Activated naive CD8-positive, alpha-beta T cell treated with anti-CD3 and anti-CD28 coated beads, Interleukin-2, amount 10 ng/mL, durations not matched to agents 7 days and 5 days (primary cell): ENCODE measurements around the gene ERC1. TPM values are rescaled to one million over a fixed set of nuclear protein-coding genes. Genes with fewer than 3 reads are reported as not detected.

Source experiments
- ATAC-seq: fragments of 150-1000 bp; cut with Tn5 transposase; one replicate; pipeline ENCODE4 v1.10.0; 2021; ENCODE audit warnings: low read depth, moderate library complexity
- POLR2A ChIA-PET: fragments of 350-600 bp; sonication (Branson Sonifier 250); formaldehyde crosslinking; loops from one replicate; lab custom pipeline; 2021; ENCODE audit warnings: antibody characterized with exemption; lab: Charles Lee
- DNase-seq: peaks from one replicate; pipeline ENCODE4 v3.0.0; 2021
- H3K27ac Mint-ChIP-seq: one replicate; pipeline ENCODE4 v1.8.0; 2022; ENCODE audit warnings: mild to moderate bottlenecking, mixed read lengths
- H3K27me3 Mint-ChIP-seq: one replicate; pipeline ENCODE4 v1.8.0; 2022; ENCODE audit warnings: mild to moderate bottlenecking, moderate library complexity, mixed read lengths
- H3K36me3 Mint-ChIP-seq: one replicate; pipeline ENCODE4 v1.8.0; 2021; ENCODE audit warnings: mild to moderate bottlenecking, mixed read lengths
- H3K4me1 Mint-ChIP-seq: one replicate; pipeline ENCODE4 v1.8.0; 2021; ENCODE audit warnings: mixed read lengths
- H3K4me3 Mint-ChIP-seq: one replicate; pipeline ENCODE4 v1.8.0; 2022; ENCODE audit warnings: mild to moderate bottlenecking, moderate library complexity, mixed read lengths
- H3K9me3 Mint-ChIP-seq: one replicate; pipeline ENCODE4 v1.8.0; 2021; ENCODE audit warnings: mixed read lengths
- total RNA-seq, 2 experiments: library from RNA; stranded (reverse); gene quantifications; one replicate each; pipeline ENCODE4 v1.2.3, GENCODE V29; 2021

ERC1 gene
- total RNA-seq: 10 to 100 TPM; 24.0 to 30.3 TPM

- H3K36me3 Mint-ChIP-seq: no peaks in the 10 kb centered on the region
- POLR2A ChIA-PET: interaction anchor here (0.6 to 2.7 kb wide), 6 partner anchors 42 to 611 kb away, joined by 3 to 11 read pairs (median 5); partner anchors contain the start of genes KDM5A and RAD52
- ATAC-seq (peak; percentile 77), DNase-seq (peak; percentile 90)
- H3K9me3 Mint-ChIP-seq: no peaks in the 10 kb centered on the region
- peaks cover 3% of the 10 kb centered on the region for H3K27me3 Mint-ChIP-seq
- peak within 1 kb of the TSS; percentile 92 for H3K4me3 Mint-ChIP-seq
- H3K4me1 Mint-ChIP-seq: peaks cover 34% of the 10 kb centered on the region
- peak within 1 kb of the TSS; percentile 91 for H3K27ac Mint-ChIP-seq
Observed at GRCh38 chr12:990661-991349, at the start of gene ERC1. ERC1 (plus strand) TSS chr12:991223; CDS start chr12:1027904, 36,681 bp downstream.

- no peaks in the 10 kb centered on the region for H3K27me3 Mint-ChIP-seq
- no peak overlapping the region for H3K4me3 Mint-ChIP-seq
- no peaks in the 10 kb centered on the region for H3K9me3 Mint-ChIP-seq
- H3K36me3 Mint-ChIP-seq: peaks cover 43% of the 10 kb centered on the region
- DNase-seq: no peak
- peaks cover 34% of the 10 kb centered on the region for H3K4me1 Mint-ChIP-seq
- POLR2A ChIA-PET: no interaction called here
- no peak overlapping the region for H3K27ac Mint-ChIP-seq
- no peak for ATAC-seq
Observed at GRCh38 chr12:943051-943450, 48.0 kb upstream of the ERC1 start.

GRCh38 chr12:944211-944610 is 46.8 kb upstream of the ERC1 start:
- Mint-ChIP-seq H3K9me3 (no peaks in the 10 kb centered on the region), H3K4me1 (peaks cover 36% of the 10 kb centered on the region), H3K4me3 (peak overlapping the region; percentile 64), H3K27ac (peak overlapping the region; percentile 73), H3K27me3 (no peaks in the 10 kb centered on the region), H3K36me3 (peaks cover 38% of the 10 kb centered on the region)
- ATAC-seq (no peak), DNase-seq (no peak)
- POLR2A ChIA-PET: no interaction called here

- DNase-seq (no peak), ATAC-seq (no peak)
- Mint-ChIP-seq H3K36me3 (peaks cover 24% of the 10 kb centered on the region), H3K27ac (no peak overlapping the region), H3K27me3 (peaks cover under 1% of the 10 kb centered on the region), H3K4me1 (peaks cover 31% of the 10 kb centered on the region), H3K4me3 (no peak overlapping the region), H3K9me3 (no peaks in the 10 kb centered on the region)
- POLR2A ChIA-PET: no interaction called here
Observed at GRCh38 chr12:946212-946611, 44.8 kb upstream of the ERC1 start.

GRCh38 chr12:946631-947030 is 44.4 kb upstream of the ERC1 start:
- peaks cover 24% of the 10 kb centered on the region for H3K36me3 Mint-ChIP-seq
- peak overlapping the region; percentile 14 for H3K27ac Mint-ChIP-seq
- no peaks in the 10 kb centered on the region for H3K9me3 Mint-ChIP-seq
- DNase-seq (no peak), ATAC-seq (no peak)
- H3K27me3 Mint-ChIP-seq: peaks cover 4% of the 10 kb centered on the region
- peaks cover 31% of the 10 kb centered on the region for H3K4me1 Mint-ChIP-seq
- POLR2A ChIA-PET: no interaction called here
- no peak overlapping the region for H3K4me3 Mint-ChIP-seq

- Mint-ChIP-seq H3K27ac (peak overlapping the region; percentile 59), H3K4me1 (peaks cover 28% of the 10 kb centered on the region), H3K36me3 (peaks cover 18% of the 10 kb centered on the region), H3K4me3 (peak overlapping the region; percentile 91), H3K27me3 (peaks cover 4% of the 10 kb centered on the region), H3K9me3 (no peaks in the 10 kb centered on the region)
- no peak for ATAC-seq
- no peak for DNase-seq
- POLR2A ChIA-PET: interaction anchor here (0.8 to 2.0 kb wide), 3 partner anchors 43 to 645 kb away, joined by 3 to 11 read pairs (median 8); partner anchors contain the start of gene ERC1
Observed at GRCh38 chr12:948238-948637, 42.8 kb upstream of the ERC1 start.

- peaks cover 16% of the 10 kb centered on the region for H3K4me1 Mint-ChIP-seq
- DNase-seq (peak; percentile 97), ATAC-seq (peak; percentile 91)
- H3K27ac Mint-ChIP-seq: peak within 1 kb of the TSS; percentile 80
- POLR2A ChIA-PET: interaction anchor here (0.6 to 2.0 kb wide), 17 partner anchors 16 to 653 kb away, joined by 3 to 11 read pairs (median 4); partner anchors contain the start of genes ERC1 and WNK1
- peak within 1 kb of the TSS; percentile 91 for H3K4me3 Mint-ChIP-seq
- peaks cover 4% of the 10 kb centered on the region for H3K27me3 Mint-ChIP-seq
- H3K9me3 Mint-ChIP-seq: no peaks in the 10 kb centered on the region
- peaks cover 10% of the 10 kb centered on the region for H3K36me3 Mint-ChIP-seq
Observed at GRCh38 chr12:949453-950191, 41.4 kb upstream of the ERC1 start, which contains the start of gene RAD52. RAD52 (minus strand) TSS chr12:949694; CDS start chr12:933058, 16,636 bp downstream.

- Mint-ChIP-seq H3K27me3 (peaks cover 4% of the 10 kb centered on the region), H3K4me3 (peak overlapping the region; percentile 9), H3K36me3 (peaks cover 8% of the 10 kb centered on the region), H3K4me1 (peaks cover 10% of the 10 kb centered on the region), H3K27ac (peak overlapping the region; percentile 63), H3K9me3 (no peaks in the 10 kb centered on the region)
- ATAC-seq (no peak), DNase-seq (no peak)
- POLR2A ChIA-PET: no interaction called here
Observed at GRCh38 chr12:951176-951575, 39.8 kb upstream of the ERC1 start.

- ATAC-seq (no peak), DNase-seq (no peak)
- H3K4me3 Mint-ChIP-seq: no peak overlapping the region
- H3K4me1 Mint-ChIP-seq: no peaks in the 10 kb centered on the region
- no peaks in the 10 kb centered on the region for H3K9me3 Mint-ChIP-seq
- peaks cover 4% of the 10 kb centered on the region for H3K27me3 Mint-ChIP-seq
- H3K27ac Mint-ChIP-seq: no peak overlapping the region
- POLR2A ChIA-PET: no interaction called here
- H3K36me3 Mint-ChIP-seq: no peaks in the 10 kb centered on the region
Observed at GRCh38 chr12:953776-954175, 37.2 kb upstream of the ERC1 start.

GRCh38 chr12:954741-955140 is 36.3 kb upstream of the ERC1 start:
- H3K36me3 Mint-ChIP-seq: no peaks in the 10 kb centered on the region
- H3K27me3 Mint-ChIP-seq: peaks cover 4% of the 10 kb centered on the region
- H3K27ac Mint-ChIP-seq: no peak overlapping the region
- H3K9me3 Mint-ChIP-seq: no peaks in the 10 kb centered on the region
- no peaks in the 10 kb centered on the region for H3K4me1 Mint-ChIP-seq
- H3K4me3 Mint-ChIP-seq: no peak overlapping the region
- no peak for DNase-seq
- no peak for ATAC-seq
- POLR2A ChIA-PET: no interaction called here

GRCh38 chr12:955939-956338 is 35.1 kb upstream of the ERC1 start:
- DNase-seq: no peak
- Mint-ChIP-seq H3K36me3 (no peaks in the 10 kb centered on the region), H3K9me3 (no peaks in the 10 kb centered on the region), H3K27ac (no peak overlapping the region), H3K4me3 (no peak overlapping the region), H3K27me3 (peaks cover 4% of the 10 kb centered on the region), H3K4me1 (no peaks in the 10 kb centered on the region)
- POLR2A ChIA-PET: no interaction called here
- ATAC-seq: no peak

GRCh38 chr12:958588-959123 is 32.4 kb upstream of the ERC1 start:
- ATAC-seq: no peak
- Mint-ChIP-seq H3K27me3 (peaks cover 4% of the 10 kb centered on the region), H3K27ac (no peak overlapping the region), H3K9me3 (no peaks in the 10 kb centered on the region), H3K36me3 (no peaks in the 10 kb centered on the region), H3K4me3 (no peak overlapping the region), H3K4me1 (peaks cover 8% of the 10 kb centered on the region)
- DNase-seq: no peak
- POLR2A ChIA-PET: no interaction called here

- H3K27ac Mint-ChIP-seq: no peak overlapping the region
- no peaks in the 10 kb centered on the region for H3K36me3 Mint-ChIP-seq
- peaks cover 4% of the 10 kb centered on the region for H3K4me1 Mint-ChIP-seq
- H3K9me3 Mint-ChIP-seq: no peaks in the 10 kb centered on the region
- peaks cover 2% of the 10 kb centered on the region for H3K27me3 Mint-ChIP-seq
- DNase-seq (no peak), ATAC-seq (no peak)
- POLR2A ChIA-PET: no interaction called here
- H3K4me3 Mint-ChIP-seq: no peak overlapping the region
Observed at GRCh38 chr12:966724-967123, 24.3 kb upstream of the ERC1 start.
